ENCODE results near the gene ZP4.

Gene ZP4, protein sequence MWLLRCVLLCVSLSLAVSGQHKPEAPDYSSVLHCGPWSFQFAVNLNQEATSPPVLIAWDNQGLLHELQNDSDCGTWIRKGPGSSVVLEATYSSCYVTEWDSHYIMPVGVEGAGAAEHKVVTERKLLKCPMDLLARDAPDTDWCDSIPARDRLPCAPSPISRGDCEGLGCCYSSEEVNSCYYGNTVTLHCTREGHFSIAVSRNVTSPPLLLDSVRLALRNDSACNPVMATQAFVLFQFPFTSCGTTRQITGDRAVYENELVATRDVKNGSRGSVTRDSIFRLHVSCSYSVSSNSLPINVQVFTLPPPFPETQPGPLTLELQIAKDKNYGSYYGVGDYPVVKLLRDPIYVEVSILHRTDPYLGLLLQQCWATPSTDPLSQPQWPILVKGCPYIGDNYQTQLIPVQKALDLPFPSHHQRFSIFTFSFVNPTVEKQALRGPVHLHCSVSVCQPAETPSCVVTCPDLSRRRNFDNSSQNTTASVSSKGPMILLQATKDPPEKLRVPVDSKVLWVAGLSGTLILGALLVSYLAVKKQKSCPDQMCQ

DNA sequence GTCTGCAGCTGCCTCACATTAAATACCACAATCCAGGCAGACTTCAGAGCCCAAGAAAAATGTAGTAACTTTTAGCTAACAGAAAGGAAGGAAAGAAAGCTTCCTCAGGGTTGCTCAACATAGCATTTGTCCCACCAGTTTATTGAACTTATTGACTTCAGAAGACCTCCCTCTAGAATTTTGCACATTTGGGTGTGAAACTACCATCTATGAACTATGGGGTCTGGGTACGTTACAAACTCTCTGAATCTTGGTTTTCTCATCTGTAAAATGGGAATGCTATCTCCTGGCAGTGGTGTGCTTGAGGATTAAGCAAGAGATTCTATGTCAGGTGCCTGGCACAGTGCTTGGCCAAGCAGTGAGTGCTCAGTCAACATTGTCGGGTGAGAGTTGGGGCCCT, at the start of gene ZP4:
Gene ZP4, minus strand, starts transcription at position 101 of the 400 bp plus-strand sequence. CDS start 287 bp downstream, outside the sequence.
- no peak for DNase-seq (ENCODE audit: low spot score)

DNA sequence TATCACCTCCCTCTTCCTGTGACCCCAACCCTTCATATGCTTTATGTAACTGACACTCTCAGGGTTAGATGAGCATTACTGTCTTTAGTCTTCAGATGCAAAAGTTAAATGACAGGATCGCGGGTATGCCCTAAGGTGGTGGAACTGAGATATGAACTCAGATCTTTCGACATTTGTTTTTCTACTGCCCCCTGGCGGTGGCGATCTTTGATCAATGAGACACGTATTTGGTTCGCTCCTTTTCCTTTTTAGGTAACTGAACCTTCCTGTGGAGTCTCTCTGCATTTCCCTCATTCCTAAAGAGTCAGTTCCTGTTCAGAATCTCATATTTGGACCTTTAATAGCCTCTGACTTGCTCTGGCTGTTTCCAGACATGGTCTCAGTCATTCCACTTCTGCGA, 47.8 kb upstream of the ZP4 start:
- peak; percentile 34 for DNase-seq (ENCODE audit: low spot score)

DNA sequence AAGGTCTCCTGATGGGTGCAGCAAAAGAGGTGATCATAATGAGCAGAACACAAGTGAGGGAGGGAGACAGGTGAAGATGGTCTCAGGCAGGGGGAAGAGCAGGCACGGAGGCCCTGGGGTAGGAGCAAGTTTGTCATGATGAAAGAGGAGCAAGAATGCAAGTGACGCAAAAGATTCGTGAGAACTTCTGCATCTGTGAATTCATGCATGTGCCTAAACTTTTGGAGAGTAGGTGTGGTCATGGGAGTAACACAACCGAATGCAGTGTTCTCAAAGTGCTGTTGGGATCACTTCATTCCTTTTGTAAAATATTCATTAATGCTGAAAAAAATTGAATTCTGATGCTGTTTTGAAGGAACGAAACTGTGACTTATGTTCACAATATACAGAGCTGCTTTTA, 47.3 kb upstream of the ZP4 start:
- DNase-seq (ENCODE audit: low spot score), result no peak

DNA sequence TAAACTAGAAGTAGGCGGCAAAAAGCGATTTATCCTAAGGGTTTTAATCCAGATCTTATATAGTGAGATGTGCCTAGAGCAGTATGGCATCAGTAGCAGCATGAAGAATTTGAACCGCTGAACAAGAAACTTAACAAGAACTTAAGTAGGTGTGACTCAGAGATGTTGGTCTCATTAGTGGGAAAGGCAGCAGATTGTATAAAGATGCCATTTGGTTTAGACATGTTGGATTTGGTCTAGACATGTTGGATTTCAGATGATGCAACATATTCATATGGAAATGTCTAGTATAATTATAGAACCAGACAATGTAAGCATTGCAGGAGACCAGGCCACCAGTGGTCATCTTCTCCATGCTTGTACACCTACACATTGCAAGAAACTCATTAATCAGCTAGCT, 42.1 kb upstream of the ZP4 start:
- no peak for DNase-seq (ENCODE audit: low spot score)

DNA sequence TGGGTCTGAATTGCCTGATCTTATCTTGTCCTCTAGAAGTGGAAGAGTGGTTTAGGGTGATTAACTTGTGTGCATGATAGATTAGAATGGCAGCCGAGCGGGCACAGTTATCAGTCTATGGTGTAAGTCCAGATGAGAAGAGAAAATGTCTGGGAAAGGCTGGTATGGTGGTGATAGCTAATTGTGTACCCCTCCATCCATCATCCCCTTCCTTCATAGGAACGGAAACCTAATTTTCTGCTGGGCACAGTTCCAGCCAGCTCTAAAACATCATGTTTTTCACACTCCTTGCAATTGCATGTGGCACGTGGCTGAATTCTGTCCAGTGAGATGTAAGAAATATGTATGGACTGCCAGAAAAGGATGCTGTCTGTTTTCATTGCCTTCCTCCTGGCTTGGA, 40.9 kb upstream of the ZP4 start:
- no peak for DNase-seq (ENCODE audit: low spot score)

DNA sequence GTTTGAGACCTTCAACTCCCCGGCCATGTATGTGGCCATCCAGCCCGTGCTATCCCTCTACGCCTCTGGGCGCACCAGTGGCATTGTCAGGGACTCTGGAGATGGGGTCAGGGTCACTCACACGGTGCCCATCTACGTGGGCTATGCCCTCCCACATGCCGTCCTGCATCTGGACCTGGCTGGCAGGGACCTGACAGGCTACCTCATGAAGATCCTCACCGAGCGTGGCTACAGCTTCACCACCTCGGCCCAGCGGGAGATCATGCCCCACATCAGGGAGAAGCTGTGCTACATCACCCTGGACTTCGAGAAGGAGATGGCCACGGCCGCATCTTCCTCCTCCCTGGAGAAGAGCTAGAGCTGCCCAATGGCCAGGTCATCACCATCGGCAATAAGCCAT, 36.5 kb upstream of the ZP4 start:
- no peak for DNase-seq (ENCODE audit: low spot score)

DNA sequence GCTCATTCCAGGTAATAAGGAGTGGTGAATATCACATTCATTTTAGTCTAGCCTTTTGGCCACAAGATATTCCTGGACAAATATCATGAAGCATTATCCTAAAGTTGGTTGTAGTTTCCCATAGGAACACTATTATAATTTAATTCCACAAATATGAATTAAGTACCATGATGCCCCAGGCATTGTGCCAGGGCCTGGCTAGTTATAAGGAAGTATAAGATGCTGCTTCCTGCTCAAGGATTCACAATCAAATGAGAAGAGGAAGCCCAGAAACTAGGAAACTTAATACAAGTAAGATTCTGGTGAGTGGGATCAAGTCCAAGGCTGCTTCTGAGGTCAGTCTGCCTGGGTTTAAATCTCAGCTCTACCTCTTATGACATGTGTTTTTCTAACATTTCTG, 30.6 kb upstream of the ZP4 start:
- no peak for DNase-seq (ENCODE audit: low spot score)

DNA sequence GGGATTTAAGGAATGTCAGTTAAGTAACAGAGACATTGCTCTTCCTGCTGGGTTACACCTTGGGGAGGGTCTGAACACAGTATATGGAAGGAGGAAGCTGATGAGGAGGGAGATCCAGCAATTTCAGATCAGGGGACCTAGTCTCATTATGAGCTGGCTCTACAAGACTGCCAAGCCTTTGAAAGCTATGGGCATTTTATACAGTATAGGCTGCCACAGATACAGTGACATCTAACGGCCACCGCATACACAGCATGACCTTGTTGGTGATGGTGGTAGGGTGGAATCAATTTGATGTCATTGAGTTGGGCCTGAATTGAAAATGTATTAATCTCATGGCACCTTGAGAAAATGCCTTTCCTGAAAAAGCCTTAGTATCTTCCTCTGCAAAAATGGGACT, 22.6 kb upstream of the ZP4 start:
- peak; percentile 17 for DNase-seq (ENCODE audit: low spot score)

DNA sequence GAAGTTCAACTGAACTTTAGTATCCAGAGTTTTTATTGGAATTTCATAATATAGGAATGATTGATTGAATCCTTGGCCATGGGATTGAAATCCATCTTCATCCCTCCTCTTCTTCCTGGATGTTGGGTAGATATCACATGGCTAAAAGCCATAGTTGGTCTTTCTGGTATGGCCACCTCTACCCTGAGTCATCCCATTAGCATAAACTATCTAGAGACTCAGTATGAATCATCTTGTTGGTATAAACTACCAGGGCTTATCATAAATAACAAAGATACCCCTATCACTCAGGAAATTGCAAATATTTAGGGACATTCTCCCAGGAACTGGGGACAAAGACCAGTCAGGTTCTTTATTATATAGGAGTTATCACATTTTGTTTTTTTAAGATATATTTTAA, 21.2 kb upstream of the ZP4 start:
- DNase-seq (ENCODE audit: low spot score), result no peak

DNA sequence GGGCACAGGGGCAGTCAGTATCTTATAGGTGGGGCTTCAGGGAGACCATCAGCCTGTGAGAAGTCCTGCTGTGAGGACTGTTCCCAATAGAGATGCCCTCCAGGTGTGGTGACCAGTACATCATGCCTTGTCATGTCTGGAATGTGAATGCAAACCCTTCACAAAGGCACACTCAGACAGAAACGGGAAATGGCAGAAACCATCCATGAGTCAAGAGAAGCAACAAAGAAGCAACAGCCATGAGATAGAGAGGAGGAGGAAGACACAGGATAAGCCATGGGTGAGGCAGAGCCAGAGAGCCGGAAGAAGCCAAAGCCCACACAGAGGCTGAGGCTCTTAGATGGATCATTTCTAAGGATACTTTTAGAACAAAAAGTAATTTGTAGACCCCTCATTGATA, 20.1 kb upstream of the ZP4 start:
- no peak for DNase-seq (ENCODE audit: low spot score)

DNA sequence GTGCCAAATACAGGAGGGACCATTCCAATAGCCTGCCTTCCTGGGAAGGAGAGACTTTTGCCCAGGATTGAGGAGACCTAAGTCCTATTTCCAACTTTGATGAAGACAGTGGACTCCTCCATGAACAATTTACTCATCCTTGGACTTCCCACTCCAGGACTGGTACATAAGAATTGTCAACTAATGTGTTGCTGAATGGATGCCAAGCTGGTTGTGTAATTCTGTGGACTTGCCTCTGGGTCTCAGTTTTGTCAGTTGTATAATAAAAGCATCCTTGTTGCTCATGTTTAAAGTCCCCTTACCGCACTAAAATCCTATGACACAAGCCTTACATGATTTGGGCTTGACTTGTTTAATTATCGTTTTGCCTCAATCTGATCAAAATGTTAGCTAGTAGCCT, 13.2 kb upstream of the ZP4 start:
- DNase-seq (ENCODE audit: low spot score), result no peak

DNA sequence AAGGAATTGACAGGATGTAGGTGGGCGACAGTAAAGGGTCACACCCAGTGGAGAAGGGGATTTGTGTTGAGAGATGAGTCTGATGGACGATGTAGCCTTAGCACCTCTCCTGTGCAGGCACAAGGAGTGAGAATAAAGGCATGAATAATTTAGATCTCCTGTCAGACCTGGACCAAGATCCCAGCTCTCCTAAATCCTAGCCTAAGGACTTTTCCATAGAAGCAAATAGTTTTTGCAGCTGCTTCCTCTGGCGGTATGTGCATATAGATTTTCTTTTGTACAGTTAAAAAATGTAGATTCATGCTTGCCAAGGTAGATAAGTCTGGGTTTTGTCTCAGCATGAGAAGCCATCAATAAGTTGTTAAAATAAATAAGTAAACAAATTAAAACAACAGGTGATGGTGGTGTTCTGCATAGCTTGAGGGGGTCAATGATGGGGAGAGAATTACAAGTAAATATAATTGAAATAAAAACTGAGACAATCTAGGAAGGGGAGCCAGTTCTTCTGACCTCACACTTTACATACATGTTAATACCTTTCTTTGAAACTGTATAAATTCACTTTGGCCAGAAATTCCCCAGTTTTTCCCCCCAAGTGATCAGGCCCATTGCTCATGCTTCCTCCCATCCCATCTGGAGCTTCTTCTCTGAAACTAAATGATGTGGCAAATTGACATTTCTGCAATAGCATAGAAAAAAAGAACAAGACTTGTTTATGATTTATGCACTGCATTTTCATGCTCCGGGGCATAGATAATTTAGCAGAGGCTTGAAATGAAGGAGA, 12.4 kb upstream of the ZP4 start:
- DNase-seq (ENCODE audit: low spot score), result no peak

DNA sequence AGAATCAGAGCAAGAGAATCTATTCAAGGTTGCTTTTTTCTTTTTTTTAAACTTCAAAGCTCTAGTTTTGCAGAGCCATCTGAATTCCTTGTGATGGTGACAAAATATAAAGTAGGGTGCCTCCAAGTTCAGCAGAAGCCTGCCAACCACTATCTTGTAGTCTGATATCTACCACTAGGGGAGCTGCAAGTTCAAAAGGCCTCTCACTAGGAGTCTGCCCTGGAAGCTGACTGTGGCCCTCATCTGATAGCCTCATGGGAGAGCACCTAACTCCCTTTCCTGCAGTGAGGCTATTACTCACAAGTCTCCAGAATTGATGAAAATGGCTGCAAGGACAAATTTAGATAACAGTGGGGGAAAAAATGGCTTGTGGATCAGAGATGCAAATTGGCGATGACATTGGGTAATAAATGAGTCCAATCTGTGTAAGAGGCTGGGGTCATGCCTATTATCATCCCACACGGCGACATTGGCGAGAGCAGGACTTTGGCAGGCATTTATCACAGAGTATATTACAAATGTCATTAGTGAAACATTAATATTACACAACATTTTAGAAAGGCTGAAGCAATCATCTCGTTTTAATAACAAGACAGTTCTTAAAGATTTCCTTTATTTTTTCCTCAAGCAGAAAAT, 10.7 kb upstream of the ZP4 start:
- DNase-seq (ENCODE audit: low spot score), result peak; percentile 51

DNA sequence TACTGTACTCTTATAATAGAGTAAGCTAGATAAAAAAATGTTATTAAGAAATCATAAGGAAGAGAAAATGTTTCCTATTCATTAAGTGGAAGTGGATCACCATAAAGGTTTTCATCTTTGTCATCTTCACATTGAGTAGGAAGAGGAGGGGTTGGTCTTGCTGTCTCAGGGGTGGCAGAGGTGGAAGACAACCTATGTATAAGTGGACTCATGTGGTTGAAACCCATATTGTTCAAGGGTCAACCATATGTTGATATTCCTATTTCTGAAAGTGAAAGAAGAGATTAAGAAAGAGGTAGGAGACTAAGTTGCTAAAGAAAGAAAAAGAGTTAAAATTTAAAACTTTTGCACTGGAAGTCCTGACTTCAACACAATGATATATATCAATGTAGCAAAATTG, 4.9 kb upstream of the ZP4 start:
- DNase-seq (ENCODE audit: low spot score), result no peak

DNA sequence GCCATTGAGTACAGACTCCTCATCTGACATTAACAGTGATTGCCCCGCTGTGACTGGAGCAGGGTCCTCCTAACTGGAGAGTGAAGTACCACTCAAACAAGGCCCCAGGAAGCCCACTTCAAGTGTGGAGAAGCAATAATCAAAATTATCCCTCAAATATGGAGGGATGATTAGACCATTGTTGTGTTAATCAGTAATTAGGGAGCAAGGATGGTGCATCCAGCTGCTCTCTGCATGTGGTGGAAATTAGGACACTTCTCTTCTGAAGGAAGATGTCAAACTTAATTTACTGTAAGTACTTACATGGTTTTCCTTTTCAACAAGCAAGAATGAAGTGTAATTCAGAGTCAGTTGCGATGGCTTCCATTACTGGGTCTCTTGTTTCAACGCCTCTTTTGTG, 3.4 kb upstream of the ZP4 start:
- no peak for DNase-seq (ENCODE audit: low spot score)

DNA sequence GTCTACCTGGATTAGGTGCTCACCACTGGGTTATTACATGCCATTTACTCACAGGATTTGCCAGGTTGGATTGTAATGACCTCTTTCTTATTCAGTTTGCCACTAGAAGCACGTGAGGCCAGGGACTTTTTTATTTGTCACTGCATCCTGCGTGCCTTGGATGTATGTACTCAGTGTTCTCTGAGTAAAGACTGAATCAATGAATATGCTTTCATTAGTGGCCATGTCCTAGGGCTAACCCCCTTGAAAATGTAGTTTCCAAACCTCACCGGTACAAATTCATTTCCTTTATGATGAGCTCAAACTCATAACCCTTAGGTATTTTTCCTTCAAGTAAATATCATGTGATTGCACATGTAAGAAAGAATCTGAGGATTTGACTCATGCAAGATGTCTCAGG, 1.3 kb upstream of the ZP4 start:
- no peak for DNase-seq (ENCODE audit: low spot score)

DNA sequence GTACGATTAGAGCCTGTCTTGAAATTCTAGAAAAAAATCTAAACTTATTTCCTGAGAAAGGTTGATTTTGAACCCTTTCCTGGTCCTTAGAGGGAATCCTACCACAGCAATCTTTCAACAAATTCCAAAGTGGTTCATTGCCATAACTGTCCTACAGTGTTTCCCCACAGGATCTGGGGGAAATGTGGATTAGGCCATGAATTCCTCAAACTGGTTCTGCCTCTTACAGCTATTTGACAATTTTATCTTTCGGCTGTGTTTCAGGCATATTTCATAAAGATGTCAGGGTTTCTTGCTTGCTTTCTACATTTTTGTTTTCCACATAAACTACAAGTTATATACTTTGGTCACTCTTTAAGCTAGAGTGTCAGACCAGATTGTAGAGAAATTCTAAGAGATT, 544 bp upstream of the ZP4 start:
- DNase-seq (ENCODE audit: low spot score), result no peak

DNA sequence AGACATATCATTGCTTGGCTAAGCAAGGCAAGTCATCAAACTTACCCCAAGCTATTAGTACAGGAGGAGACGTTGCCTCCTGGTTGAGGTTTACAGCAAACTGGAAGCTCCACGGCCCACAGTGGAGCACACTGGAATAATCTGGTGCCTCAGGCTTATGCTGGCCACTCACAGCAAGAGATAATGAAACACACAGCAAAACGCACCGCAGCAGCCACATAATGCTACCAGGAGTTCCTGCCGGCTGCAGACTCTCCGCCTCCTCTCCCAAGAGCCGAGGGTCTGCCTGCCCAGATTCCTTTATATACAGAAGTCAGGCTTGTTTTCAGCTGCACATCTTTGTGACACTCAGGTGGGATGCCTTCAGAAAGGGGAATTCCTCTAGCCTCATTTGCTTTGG, 306 bp downstream of the ZP4 start:
- no peak for DNase-seq (ENCODE audit: low spot score)

DNA sequence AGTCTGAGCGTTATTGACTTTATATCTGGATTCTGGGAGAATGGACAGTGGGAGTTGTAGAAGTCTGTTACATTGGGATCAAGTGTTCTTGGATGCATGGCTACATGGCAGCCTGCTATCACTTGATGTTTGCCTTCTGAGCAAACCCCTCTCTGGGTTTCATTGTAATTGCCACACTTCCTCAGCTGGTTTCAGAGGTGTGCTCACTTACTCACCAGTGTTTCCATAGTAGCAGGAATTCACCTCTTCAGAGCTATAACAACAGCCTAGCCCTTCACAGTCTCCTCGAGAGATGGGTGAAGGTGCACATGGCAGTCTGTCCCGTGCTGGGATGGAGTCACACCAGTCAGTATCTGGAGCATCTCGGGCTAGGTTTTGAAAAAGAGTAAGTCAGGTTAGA, 2.6 kb downstream of the ZP4 start:
- DNase-seq (ENCODE audit: low spot score), result no peak

DNA sequence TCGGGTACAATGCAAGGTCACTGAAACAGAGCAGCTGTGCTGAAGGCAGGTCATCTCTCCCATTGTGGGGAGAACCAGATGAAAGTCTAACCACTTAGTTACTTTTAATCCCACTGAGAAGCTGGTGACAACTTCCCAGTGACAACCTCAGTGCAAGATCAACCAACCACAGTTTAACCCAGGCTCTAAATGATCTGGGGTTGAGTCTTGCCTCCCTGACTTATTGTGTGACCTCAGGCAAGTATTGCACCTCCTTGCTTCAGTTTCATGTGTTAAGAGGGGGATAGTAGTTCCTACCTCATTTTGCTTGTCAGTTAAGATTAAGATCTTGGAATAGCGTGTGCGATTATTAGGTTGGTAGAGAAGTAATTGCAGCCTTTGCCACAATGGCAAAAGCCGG, 3.2 kb downstream of the ZP4 start:
- no peak for DNase-seq (ENCODE audit: low spot score)

DNA sequence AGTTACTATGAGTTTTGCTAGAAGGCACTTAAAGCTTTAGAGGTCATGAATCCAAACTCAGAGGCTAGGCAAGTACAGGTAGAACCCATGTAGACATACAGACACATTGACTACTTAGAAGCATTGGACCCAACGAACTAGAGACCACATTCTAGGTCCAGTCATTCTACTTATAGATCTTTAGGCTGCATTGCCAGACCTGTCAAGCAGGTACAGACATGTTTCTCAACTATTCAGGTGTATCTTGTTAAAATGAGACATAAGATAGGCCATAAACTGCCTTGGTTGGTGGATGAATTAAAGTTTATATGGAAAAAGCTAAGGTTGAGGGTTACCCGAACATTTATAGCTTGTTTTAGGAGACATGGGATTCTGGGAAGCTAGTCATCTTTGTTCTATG, 6.5 kb downstream of the ZP4 start:
- no peak for DNase-seq (ENCODE audit: low spot score)

DNA sequence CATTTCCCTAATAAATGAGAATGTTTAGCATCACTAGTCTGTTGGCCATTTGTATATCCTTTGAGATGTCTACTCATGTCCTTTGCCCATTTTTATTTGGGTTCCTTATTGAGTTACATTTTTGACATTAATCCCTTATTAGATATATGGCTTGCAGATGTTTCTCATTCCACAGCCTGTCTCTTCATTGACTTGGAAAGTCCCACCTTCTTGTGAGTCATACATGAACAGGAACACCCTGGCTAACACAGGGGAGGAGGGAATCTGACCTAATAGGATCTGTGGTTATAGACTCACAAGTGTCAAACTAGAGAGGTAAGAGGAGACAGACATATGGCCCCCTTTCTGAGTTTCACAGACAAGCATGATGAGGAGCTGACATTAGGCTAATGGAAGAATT, 11.5 kb downstream of the ZP4 start:
- no peak for DNase-seq (ENCODE audit: low spot score)

DNA sequence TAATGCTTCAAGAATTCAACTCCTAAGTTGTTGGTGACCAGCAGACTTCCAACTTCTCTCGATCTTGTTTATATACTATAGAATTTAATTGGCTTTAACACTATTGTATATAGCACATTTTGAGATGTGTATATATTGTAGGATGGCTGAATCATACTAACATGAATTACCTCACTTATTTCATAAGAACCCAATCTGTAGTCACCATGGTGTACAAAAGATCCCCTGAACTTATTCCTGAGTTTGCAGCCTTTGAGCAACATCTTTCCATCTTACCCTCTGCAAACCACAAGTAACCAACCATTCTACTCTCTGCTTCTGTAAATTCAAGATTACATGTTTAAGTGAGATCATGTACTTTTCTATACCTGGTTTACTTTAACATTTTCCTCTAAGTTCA, 12.3 kb downstream of the ZP4 start:
- no peak for DNase-seq (ENCODE audit: low spot score)

Data from NAMALWA (cell line).